GM13976 (cell line): ENCODE measurements around the gene NHEJ1.
A peak's percentile ranks its signal among the peaks of the same experiment; 100 is the strongest.

Experiments
- DNase-seq: peaks from one replicate; pipeline ENCODE4 v3.0.0; 2012; ENCODE audit warnings: low spot score
- CTCF ChIP-seq: IDR thresholded peaks from 2 replicates; pipeline ENCODE4 v1.5.1; 2012; ENCODE audit warnings: borderline replicate concordance, mild to moderate bottlenecking; ENCODE audit not compliant: insufficient read depth; ENCODE audit errors: extremely low read depth, missing control alignments, control extremely low read depth
- in situ Hi-C: fragments of 300-500 bp; cut with MboI; formaldehyde crosslinking; loops from one replicate; pipeline ENCODE4 v1.12.0; 2022; ENCODE audit warnings: low sequenced_read_pairs, mixed read lengths, inconsistent platforms; ENCODE audit not compliant: unreplicated experiment

The NHEJ1 gene

GRCh38 chr2:219197388-219197787, 36.8 kb upstream of the NHEJ1 start:
- DNase-seq, result no peak
- in situ Hi-C loops, result no loop called here
- no peak for TF ChIP-seq CTCF

GRCh38 chr2:219186754-219187456, 26.3 kb upstream of the NHEJ1 start:
- peak; percentile 37 for DNase-seq
- in situ Hi-C loops, result no loop called here
- no peak for TF ChIP-seq CTCF

GRCh38 chr2:219184121-219184520, 23.5 kb upstream of the NHEJ1 start:
- in situ Hi-C loops, result no loop called here
- no peak for TF ChIP-seq CTCF
- no peak for DNase-seq

- TF ChIP-seq CTCF, result no peak
- DNase-seq, result no peak
- in situ Hi-C loops, result no loop called here
Observed at GRCh38 chr2:219183151-219183772, 22.6 kb upstream of the NHEJ1 start.

- in situ Hi-C loops, result no loop called here
- DNase-seq, result no peak
- TF ChIP-seq CTCF, result no peak
Observed at GRCh38 chr2:219182331-219183150, 21.9 kb upstream of the NHEJ1 start.

- no peak for TF ChIP-seq CTCF
- in situ Hi-C loops, result no loop called here
- DNase-seq, result no peak
Observed at GRCh38 chr2:219181531-219181930, 20.9 kb upstream of the NHEJ1 start.
